Stimulated activated CD8-positive, alpha-beta memory T cell treated with anti-CD3 and anti-CD28 coated beads, Interleukin-12 subunit alpha, Interleukin-12 subunit beta, amount 100 ng/mL, for 1 hour (primary cell): Measurements from ENCODE around the gene ERF.
A peak's percentile ranks its signal among the peaks of the same experiment; 100 is the strongest.

ENCODE experiments used
- DNase-seq: peaks from one replicate; pipeline ENCODE4 v3.0.0-alpha.2; 2020; ENCODE audit warnings: low read depth

The ERF gene

GRCh38 chr19:42214810-42215485 is 40.0 kb downstream of the ERF start:
- no peak for DNase-seq

GRCh38 chr19:42212886-42213285 is 42.0 kb downstream of the ERF start:
- DNase-seq, result no peak

- no peak for DNase-seq
Observed at GRCh38 chr19:42208612-42209011, 46.3 kb downstream of the ERF start.

GRCh38 chr19:42207767-42208271 is 47.1 kb downstream of the ERF start:
- DNase-seq, result no peak

GRCh38 chr19:42206871-42207755 is 47.8 kb downstream of the ERF start:
- DNase-seq, result no peak

GRCh38 chr19:42204664-42205063 is 50.3 kb downstream of the ERF start:
- DNase-seq, result no peak

GRCh38 chr19:42203700-42204099 is 51.2 kb downstream of the ERF start:
- no peak for DNase-seq

- DNase-seq, result no peak
Observed at GRCh38 chr19:42202290-42202880, 52.5 kb downstream of the ERF start.

- peak; percentile 20 for DNase-seq
Observed at GRCh38 chr19:42201489-42202289, 53.2 kb downstream of the ERF start.

- DNase-seq, result no peak
Observed at GRCh38 chr19:42200116-42200715, 54.7 kb downstream of the ERF start.

GRCh38 chr19:42199440-42200115 is 55.4 kb downstream of the ERF start:
- no peak for DNase-seq

- peak; percentile 58 for DNase-seq
Observed at GRCh38 chr19:42198676-42199439, 56.1 kb downstream of the ERF start.
